ENCODE results near the gene WASHC3. TPM values are rescaled to one million over a fixed set of nuclear protein-coding genes. Genes with fewer than 3 reads are reported as not detected.
A peak's percentile ranks its signal among the peaks of the same experiment; 100 is the strongest.
"Not testable (repeated sequence)": the region's sequence is repeated elsewhere in the genome, so short reads cannot be mapped to it uniquely, and the experiment has no call there.

The WASHC3 gene
- polyA plus RNA-seq (2013, experiment 1 of 4): 23.4 TPM
- polyA plus RNA-seq (2013, experiment 2 of 4): 23.8 TPM
- 23.7 TPM for polyA plus RNA-seq (2013, experiment 3 of 4)
- polyA plus RNA-seq (2013, experiment 4 of 4): 26.1 TPM

- no peak within 1 kb of the TSS for H3K27ac ChIP-seq (ENCODE audit: insufficient read depth, low read depth, low read length, poor library complexity, severe bottlenecking)
- no peaks in the 10 kb centered on the region for H3K4me1 ChIP-seq (ENCODE audit: control insufficient read depth, insufficient read depth, low read length)
- no peaks in the 10 kb centered on the region for H3K9me3 ChIP-seq (ENCODE audit: control insufficient read depth, low read length)
- 4% methylated on average over 43 to 44 of the region's 44 CpGs for WGBS, 2 experiments
- H3K27me3 ChIP-seq (ENCODE audit: control insufficient read depth, insufficient read depth, low read length, poor library complexity, severe bottlenecking): no peaks in the 10 kb centered on the region
- H3K4me3 ChIP-seq (ENCODE audit: insufficient read depth, low read depth, low read length): peak within 1 kb of the TSS; percentile 82
- no peaks in the 10 kb centered on the region for H3K36me3 ChIP-seq (ENCODE audit: control insufficient read depth, insufficient read depth, low read length)
These were observed at the start of gene WASHC3 for GRCh38 chr12:102061560-102062418. Gene WASHC3, minus strand, starts transcription at chr12:102061991. Its CDS starts 29 bp downstream, at chr12:102061962.

- Histone ChIP-seq H3K36me3 (ENCODE audit: control insufficient read depth, insufficient read depth, low read length) (peaks cover 31% of the 10 kb centered on the region), H3K4me1 (ENCODE audit: control insufficient read depth, insufficient read depth, low read length) (no peaks in the 10 kb centered on the region), H3K27me3 (ENCODE audit: control insufficient read depth, insufficient read depth, low read length, poor library complexity, severe bottlenecking) (no peaks in the 10 kb centered on the region), H3K4me3 (ENCODE audit: insufficient read depth, low read depth, low read length) (no peak overlapping the region), H3K9me3 (ENCODE audit: control insufficient read depth, low read length) (no peaks in the 10 kb centered on the region), H3K27ac (ENCODE audit: insufficient read depth, low read depth, low read length, poor library complexity, severe bottlenecking) (no peak overlapping the region)
These were observed 49.0 kb upstream of the WASHC3 start for GRCh38 chr12:102110782-102111181.

- Histone ChIP-seq H3K36me3 (ENCODE audit: control insufficient read depth, insufficient read depth, low read length) (peaks cover 41% of the 10 kb centered on the region), H3K4me3 (ENCODE audit: insufficient read depth, low read depth, low read length) (no peak overlapping the region), H3K4me1 (ENCODE audit: control insufficient read depth, insufficient read depth, low read length) (no peaks in the 10 kb centered on the region), H3K27ac (ENCODE audit: insufficient read depth, low read depth, low read length, poor library complexity, severe bottlenecking) (no peak overlapping the region), H3K9me3 (ENCODE audit: control insufficient read depth, low read length) (no peaks in the 10 kb centered on the region), H3K27me3 (ENCODE audit: control insufficient read depth, insufficient read depth, low read length, poor library complexity, severe bottlenecking) (no peaks in the 10 kb centered on the region)
- WGBS, 2 experiments: 90 to 97% methylated on average over 1 of the region's 1 CpG
These were observed 46.2 kb upstream of the WASHC3 start for GRCh38 chr12:102107970-102108369.

- 94 to 97% methylated on average over 3 of the region's 3 CpGs for WGBS, 2 experiments
These were observed 45.1 kb upstream of the WASHC3 start for GRCh38 chr12:102106905-102107304.

GRCh38 chr12:102096855-102097254 lies 35.1 kb upstream of the WASHC3 start:
- Histone ChIP-seq H3K9me3 (ENCODE audit: control insufficient read depth, low read length) (no peaks in the 10 kb centered on the region), H3K4me1 (ENCODE audit: control insufficient read depth, insufficient read depth, low read length) (no peaks in the 10 kb centered on the region), H3K36me3 (ENCODE audit: control insufficient read depth, insufficient read depth, low read length) (peaks cover 9% of the 10 kb centered on the region), H3K27me3 (ENCODE audit: control insufficient read depth, insufficient read depth, low read length, poor library complexity, severe bottlenecking) (no peaks in the 10 kb centered on the region), H3K4me3 (ENCODE audit: insufficient read depth, low read depth, low read length) (no peak overlapping the region), H3K27ac (ENCODE audit: insufficient read depth, low read depth, low read length, poor library complexity, severe bottlenecking) (no peak overlapping the region)
- WGBS, 2 experiments: 95 to 97% methylated on average over 3 of the region's 3 CpGs

More at GRCh38 chr12:102106905-102107304, 45.1 kb upstream of the WASHC3 start:
- no peak overlapping the region for H3K27ac ChIP-seq (ENCODE audit: insufficient read depth, low read depth, low read length, poor library complexity, severe bottlenecking)
- no peaks in the 10 kb centered on the region for H3K4me1 ChIP-seq (ENCODE audit: control insufficient read depth, insufficient read depth, low read length)
- no peak overlapping the region for H3K4me3 ChIP-seq (ENCODE audit: insufficient read depth, low read depth, low read length)
- H3K36me3 ChIP-seq (ENCODE audit: control insufficient read depth, insufficient read depth, low read length): peaks cover 41% of the 10 kb centered on the region
- no peaks in the 10 kb centered on the region for H3K27me3 ChIP-seq (ENCODE audit: control insufficient read depth, insufficient read depth, low read length, poor library complexity, severe bottlenecking)
- H3K9me3 ChIP-seq (ENCODE audit: control insufficient read depth, low read length): no peaks in the 10 kb centered on the region

- no peak overlapping the region for H3K4me3 ChIP-seq (ENCODE audit: insufficient read depth, low read depth, low read length)
- no peaks in the 10 kb centered on the region for H3K27me3 ChIP-seq (ENCODE audit: control insufficient read depth, insufficient read depth, low read length, poor library complexity, severe bottlenecking)
- peaks cover 9% of the 10 kb centered on the region for H3K36me3 ChIP-seq (ENCODE audit: control insufficient read depth, insufficient read depth, low read length)
- H3K27ac ChIP-seq (ENCODE audit: insufficient read depth, low read depth, low read length, poor library complexity, severe bottlenecking): no peak overlapping the region
- H3K4me1 ChIP-seq (ENCODE audit: control insufficient read depth, insufficient read depth, low read length): no peaks in the 10 kb centered on the region
- 77 to 98% methylated on average over 1 to 2 of the region's 2 CpGs for WGBS, 2 experiments
- H3K9me3 ChIP-seq (ENCODE audit: control insufficient read depth, low read length): no peaks in the 10 kb centered on the region
These were observed 34.0 kb upstream of the WASHC3 start for GRCh38 chr12:102095677-102096263.

- no peak overlapping the region for H3K4me3 ChIP-seq (ENCODE audit: insufficient read depth, low read depth, low read length)
- H3K27ac ChIP-seq (ENCODE audit: insufficient read depth, low read depth, low read length, poor library complexity, severe bottlenecking): no peak overlapping the region
- H3K36me3 ChIP-seq (ENCODE audit: control insufficient read depth, insufficient read depth, low read length): peaks cover 12% of the 10 kb centered on the region
- no peaks in the 10 kb centered on the region for H3K4me1 ChIP-seq (ENCODE audit: control insufficient read depth, insufficient read depth, low read length)
- no peaks in the 10 kb centered on the region for H3K27me3 ChIP-seq (ENCODE audit: control insufficient read depth, insufficient read depth, low read length, poor library complexity, severe bottlenecking)
- H3K9me3 ChIP-seq (ENCODE audit: control insufficient read depth, low read length): no peaks in the 10 kb centered on the region
These were observed 31.5 kb upstream of the WASHC3 start for GRCh38 chr12:102093319-102093718.

- H3K4me3 ChIP-seq (ENCODE audit: insufficient read depth, low read depth, low read length); H3K36me3 ChIP-seq (ENCODE audit: control insufficient read depth, insufficient read depth, low read length); H3K27me3 ChIP-seq (ENCODE audit: control insufficient read depth, insufficient read depth, low read length, poor library complexity, severe bottlenecking); H3K27ac ChIP-seq (ENCODE audit: insufficient read depth, low read depth, low read length, poor library complexity, severe bottlenecking); H3K9me3 ChIP-seq (ENCODE audit: control insufficient read depth, low read length); H3K4me1 ChIP-seq (ENCODE audit: control insufficient read depth, insufficient read depth, low read length): not testable (repeated sequence)
- 94 to 95% methylated on average over 38 of the region's 38 CpGs for WGBS, 2 experiments
These were observed 27.5 kb upstream of the WASHC3 start for GRCh38 chr12:102089228-102089835.

GRCh38 chr12:102080842-102081241 lies 19.1 kb upstream of the WASHC3 start:
- Histone ChIP-seq H3K36me3 (ENCODE audit: control insufficient read depth, insufficient read depth, low read length) (peaks cover 4% of the 10 kb centered on the region), H3K4me1 (ENCODE audit: control insufficient read depth, insufficient read depth, low read length) (no peaks in the 10 kb centered on the region), H3K27me3 (ENCODE audit: control insufficient read depth, insufficient read depth, low read length, poor library complexity, severe bottlenecking) (no peaks in the 10 kb centered on the region), H3K4me3 (ENCODE audit: insufficient read depth, low read depth, low read length) (no peak overlapping the region), H3K27ac (ENCODE audit: insufficient read depth, low read depth, low read length, poor library complexity, severe bottlenecking) (no peak overlapping the region), H3K9me3 (ENCODE audit: control insufficient read depth, low read length) (no peaks in the 10 kb centered on the region)
- WGBS, 2 experiments: 92 to 96% methylated on average over 4 of the region's 4 CpGs

GRCh38 chr12:102072092-102072491 lies 10.3 kb upstream of the WASHC3 start:
- not testable (repeated sequence) for H3K9me3 ChIP-seq (ENCODE audit: control insufficient read depth, low read length); H3K4me1 ChIP-seq (ENCODE audit: control insufficient read depth, insufficient read depth, low read length); H3K27ac ChIP-seq (ENCODE audit: insufficient read depth, low read depth, low read length, poor library complexity, severe bottlenecking); H3K4me3 ChIP-seq (ENCODE audit: insufficient read depth, low read depth, low read length); H3K27me3 ChIP-seq (ENCODE audit: control insufficient read depth, insufficient read depth, low read length, poor library complexity, severe bottlenecking); H3K36me3 ChIP-seq (ENCODE audit: control insufficient read depth, insufficient read depth, low read length)
- WGBS, 2 experiments: 88 to 95% methylated on average over 7 of the region's 7 CpGs

Data from ectodermal cell (in vitro differentiated cells).